Measurements from ENCODE around the gene HOGA1. TPM values are rescaled to one million over a fixed set of nuclear protein-coding genes. Genes with fewer than 3 reads are reported as not detected.
"Not testable (repeated sequence)": the region's sequence is repeated elsewhere in the genome, so short reads cannot be mapped to it uniquely, and the experiment has no call there.

Gene HOGA1
- total RNA-seq, 1 experiment from 2014 or later, result 0.15 TPM

GRCh38 chr10:97575127-97575668 is 9.0 kb upstream of the HOGA1 start:
- Mint-ChIP-seq H3K4me3 (no peak overlapping the region), H3K9me3 (no peaks in the 10 kb centered on the region), H3K4me1 (peaks cover 5% of the 10 kb centered on the region), H3K36me3 (0 out of 2 replicates have a peak, but pooled peaks cover 5% of the 10 kb centered on the region), H3K27me3 (ENCODE audit: low read depth) (no peaks in the 10 kb centered on the region), H3K27ac (no peak overlapping the region; the same call in 1 of the 2 replicates)
- POLR2A ChIA-PET, result interaction anchor here (0.7 kb wide), 1 partner anchor 37 kb away, joined by 3 read pairs; no protein-coding TSS in a partner anchor
- DNase-seq (ENCODE audit: low spot score), result no peak
- CTCF ChIA-PET, result interaction anchor here (0.6 to 2.9 kb wide), 12 partner anchors 9 to 150 kb away, joined by 3 to 9 read pairs (median 4); partner anchors contain the start of gene HOGA1
- TF ChIP-seq, protein P1, sequence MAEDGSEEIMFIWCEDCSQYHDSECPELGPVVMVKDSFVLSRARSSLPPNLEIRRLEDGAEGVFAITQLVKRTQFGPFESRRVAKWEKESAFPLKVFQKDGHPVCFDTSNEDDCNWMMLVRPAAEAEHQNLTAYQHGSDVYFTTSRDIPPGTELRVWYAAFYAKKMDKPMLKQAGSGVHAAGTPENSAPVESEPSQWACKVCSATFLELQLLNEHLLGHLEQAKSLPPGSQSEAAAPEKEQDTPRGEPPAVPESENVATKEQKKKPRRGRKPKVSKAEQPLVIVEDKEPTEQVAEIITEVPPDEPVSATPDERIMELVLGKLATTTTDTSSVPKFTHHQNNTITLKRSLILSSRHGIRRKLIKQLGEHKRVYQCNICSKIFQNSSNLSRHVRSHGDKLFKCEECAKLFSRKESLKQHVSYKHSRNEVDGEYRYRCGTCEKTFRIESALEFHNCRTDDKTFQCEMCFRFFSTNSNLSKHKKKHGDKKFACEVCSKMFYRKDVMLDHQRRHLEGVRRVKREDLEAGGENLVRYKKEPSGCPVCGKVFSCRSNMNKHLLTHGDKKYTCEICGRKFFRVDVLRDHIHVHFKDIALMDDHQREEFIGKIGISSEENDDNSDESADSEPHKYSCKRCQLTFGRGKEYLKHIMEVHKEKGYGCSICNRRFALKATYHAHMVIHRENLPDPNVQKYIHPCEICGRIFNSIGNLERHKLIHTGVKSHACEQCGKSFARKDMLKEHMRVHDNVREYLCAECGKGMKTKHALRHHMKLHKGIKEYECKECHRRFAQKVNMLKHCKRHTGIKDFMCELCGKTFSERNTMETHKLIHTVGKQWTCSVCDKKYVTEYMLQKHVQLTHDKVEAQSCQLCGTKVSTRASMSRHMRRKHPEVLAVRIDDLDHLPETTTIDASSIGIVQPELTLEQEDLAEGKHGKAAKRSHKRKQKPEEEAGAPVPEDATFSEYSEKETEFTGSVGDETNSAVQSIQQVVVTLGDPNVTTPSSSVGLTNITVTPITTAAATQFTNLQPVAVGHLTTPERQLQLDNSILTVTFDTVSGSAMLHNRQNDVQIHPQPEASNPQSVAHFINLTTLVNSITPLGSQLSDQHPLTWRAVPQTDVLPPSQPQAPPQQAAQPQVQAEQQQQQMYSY (CRISPR knock-in tag; IDR thresholded peaks at IDR 0.05), result no peak
- no peak for TF ChIP-seq SP1 (CRISPR knock-in tag; conservative IDR thresholded peaks at IDR 0.05)
- no peak for TF ChIP-seq FOXK1 (CRISPR knock-in tag; IDR thresholded peaks at IDR 0.05)
- TF ChIP-seq, protein P2, sequence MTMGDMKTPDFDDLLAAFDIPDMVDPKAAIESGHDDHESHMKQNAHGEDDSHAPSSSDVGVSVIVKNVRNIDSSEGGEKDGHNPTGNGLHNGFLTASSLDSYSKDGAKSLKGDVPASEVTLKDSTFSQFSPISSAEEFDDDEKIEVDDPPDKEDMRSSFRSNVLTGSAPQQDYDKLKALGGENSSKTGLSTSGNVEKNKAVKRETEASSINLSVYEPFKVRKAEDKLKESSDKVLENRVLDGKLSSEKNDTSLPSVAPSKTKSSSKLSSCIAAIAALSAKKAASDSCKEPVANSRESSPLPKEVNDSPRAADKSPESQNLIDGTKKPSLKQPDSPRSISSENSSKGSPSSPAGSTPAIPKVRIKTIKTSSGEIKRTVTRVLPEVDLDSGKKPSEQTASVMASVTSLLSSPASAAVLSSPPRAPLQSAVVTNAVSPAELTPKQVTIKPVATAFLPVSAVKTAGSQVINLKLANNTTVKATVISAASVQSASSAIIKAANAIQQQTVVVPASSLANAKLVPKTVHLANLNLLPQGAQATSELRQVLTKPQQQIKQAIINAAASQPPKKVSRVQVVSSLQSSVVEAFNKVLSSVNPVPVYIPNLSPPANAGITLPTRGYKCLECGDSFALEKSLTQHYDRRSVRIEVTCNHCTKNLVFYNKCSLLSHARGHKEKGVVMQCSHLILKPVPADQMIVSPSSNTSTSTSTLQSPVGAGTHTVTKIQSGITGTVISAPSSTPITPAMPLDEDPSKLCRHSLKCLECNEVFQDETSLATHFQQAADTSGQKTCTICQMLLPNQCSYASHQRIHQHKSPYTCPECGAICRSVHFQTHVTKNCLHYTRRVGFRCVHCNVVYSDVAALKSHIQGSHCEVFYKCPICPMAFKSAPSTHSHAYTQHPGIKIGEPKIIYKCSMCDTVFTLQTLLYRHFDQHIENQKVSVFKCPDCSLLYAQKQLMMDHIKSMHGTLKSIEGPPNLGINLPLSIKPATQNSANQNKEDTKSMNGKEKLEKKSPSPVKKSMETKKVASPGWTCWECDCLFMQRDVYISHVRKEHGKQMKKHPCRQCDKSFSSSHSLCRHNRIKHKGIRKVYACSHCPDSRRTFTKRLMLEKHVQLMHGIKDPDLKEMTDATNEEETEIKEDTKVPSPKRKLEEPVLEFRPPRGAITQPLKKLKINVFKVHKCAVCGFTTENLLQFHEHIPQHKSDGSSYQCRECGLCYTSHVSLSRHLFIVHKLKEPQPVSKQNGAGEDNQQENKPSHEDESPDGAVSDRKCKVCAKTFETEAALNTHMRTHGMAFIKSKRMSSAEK (CRISPR knock-in tag; IDR thresholded peaks at IDR 0.05; ENCODE audit: borderline replicate concordance), result no peak
- TF ChIP-seq, protein P3, sequence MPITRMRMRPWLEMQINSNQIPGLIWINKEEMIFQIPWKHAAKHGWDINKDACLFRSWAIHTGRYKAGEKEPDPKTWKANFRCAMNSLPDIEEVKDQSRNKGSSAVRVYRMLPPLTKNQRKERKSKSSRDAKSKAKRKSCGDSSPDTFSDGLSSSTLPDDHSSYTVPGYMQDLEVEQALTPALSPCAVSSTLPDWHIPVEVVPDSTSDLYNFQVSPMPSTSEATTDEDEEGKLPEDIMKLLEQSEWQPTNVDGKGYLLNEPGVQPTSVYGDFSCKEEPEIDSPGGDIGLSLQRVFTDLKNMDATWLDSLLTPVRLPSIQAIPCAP (CRISPR knock-in tag; IDR thresholded peaks at IDR 0.05), result no peak
- TF ChIP-seq, protein P4, sequence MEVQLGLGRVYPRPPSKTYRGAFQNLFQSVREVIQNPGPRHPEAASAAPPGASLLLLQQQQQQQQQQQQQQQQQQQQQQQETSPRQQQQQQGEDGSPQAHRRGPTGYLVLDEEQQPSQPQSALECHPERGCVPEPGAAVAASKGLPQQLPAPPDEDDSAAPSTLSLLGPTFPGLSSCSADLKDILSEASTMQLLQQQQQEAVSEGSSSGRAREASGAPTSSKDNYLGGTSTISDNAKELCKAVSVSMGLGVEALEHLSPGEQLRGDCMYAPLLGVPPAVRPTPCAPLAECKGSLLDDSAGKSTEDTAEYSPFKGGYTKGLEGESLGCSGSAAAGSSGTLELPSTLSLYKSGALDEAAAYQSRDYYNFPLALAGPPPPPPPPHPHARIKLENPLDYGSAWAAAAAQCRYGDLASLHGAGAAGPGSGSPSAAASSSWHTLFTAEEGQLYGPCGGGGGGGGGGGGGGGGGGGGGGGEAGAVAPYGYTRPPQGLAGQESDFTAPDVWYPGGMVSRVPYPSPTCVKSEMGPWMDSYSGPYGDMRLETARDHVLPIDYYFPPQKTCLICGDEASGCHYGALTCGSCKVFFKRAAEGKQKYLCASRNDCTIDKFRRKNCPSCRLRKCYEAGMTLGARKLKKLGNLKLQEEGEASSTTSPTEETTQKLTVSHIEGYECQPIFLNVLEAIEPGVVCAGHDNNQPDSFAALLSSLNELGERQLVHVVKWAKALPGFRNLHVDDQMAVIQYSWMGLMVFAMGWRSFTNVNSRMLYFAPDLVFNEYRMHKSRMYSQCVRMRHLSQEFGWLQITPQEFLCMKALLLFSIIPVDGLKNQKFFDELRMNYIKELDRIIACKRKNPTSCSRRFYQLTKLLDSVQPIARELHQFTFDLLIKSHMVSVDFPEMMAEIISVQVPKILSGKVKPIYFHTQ (CRISPR knock-in tag; IDR thresholded peaks at IDR 0.05), result no peak
- no peak for ATAC-seq

GRCh38 chr10:97576487-97576886 is 7.7 kb upstream of the HOGA1 start:
- POLR2A ChIA-PET; H3K36me3 Mint-ChIP-seq; H3K4me3 Mint-ChIP-seq; DNase-seq (ENCODE audit: low spot score); ATAC-seq; H3K9me3 Mint-ChIP-seq; H3K4me1 Mint-ChIP-seq; H3K27me3 Mint-ChIP-seq (ENCODE audit: low read depth): not testable (repeated sequence)
- TF ChIP-seq HMGA2 (CRISPR knock-in tag; IDR thresholded peaks at IDR 0.05), result peak; percentile 35; the same call in 1 of the 2 replicates
- CTCF ChIA-PET, result interaction anchor here (1.1 to 2.9 kb wide), 6 partner anchors 8 to 113 kb away, joined by 3 to 9 read pairs (median 6); partner anchors contain the start of gene HOGA1
- H3K27ac Mint-ChIP-seq, result peak overlapping the region; percentile 88; the same call in 1 of the 2 replicates

DNA sequence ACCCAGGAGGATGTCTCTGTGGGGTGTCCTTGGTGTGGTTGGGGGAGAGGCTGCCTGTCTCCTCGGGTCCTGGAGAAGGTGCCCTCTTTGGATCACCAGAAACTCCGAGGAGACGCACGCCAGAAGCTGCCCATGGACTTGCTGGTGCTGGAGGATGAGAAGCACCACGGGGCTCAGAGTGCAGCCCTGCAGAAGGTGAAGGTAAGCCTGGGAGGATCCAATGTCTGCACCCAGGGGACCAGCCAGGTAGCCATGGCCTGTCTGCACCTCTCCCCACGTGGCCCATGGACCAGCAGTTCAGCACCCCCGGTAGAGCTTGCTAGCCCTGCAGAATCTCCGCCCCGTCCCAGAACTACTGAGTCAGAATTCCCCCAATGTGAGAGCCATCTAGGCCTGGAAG is 6.5 kb upstream of the HOGA1 start:
- no peak overlapping the region for H3K4me3 Mint-ChIP-seq
- ATAC-seq (no peak), DNase-seq (ENCODE audit: low spot score) (no peak)
- no peak overlapping the region for H3K27ac Mint-ChIP-seq
- no peaks in the 10 kb centered on the region for H3K27me3 Mint-ChIP-seq (ENCODE audit: low read depth)
- peaks cover 5% of the 10 kb centered on the region for H3K4me1 Mint-ChIP-seq
- ChIA-PET POLR2A (interaction anchor here (0.6 kb wide), 1 partner anchor 11 kb away, joined by 3 read pairs; no protein-coding TSS in a partner anchor), CTCF (interaction anchor here (0.6 to 1.2 kb wide), 4 partner anchors 9 to 1318 kb away, joined by 3 to 4 read pairs (median 4); no protein-coding TSS in a partner anchor)
- H3K9me3 Mint-ChIP-seq, result no peaks in the 10 kb centered on the region
- no peaks in the 10 kb centered on the region for H3K36me3 Mint-ChIP-seq
- TF ChIP-seq NFATC4 (CRISPR knock-in tag; IDR thresholded peaks at IDR 0.05), result no peak
- TF ChIP-seq, protein P5, sequence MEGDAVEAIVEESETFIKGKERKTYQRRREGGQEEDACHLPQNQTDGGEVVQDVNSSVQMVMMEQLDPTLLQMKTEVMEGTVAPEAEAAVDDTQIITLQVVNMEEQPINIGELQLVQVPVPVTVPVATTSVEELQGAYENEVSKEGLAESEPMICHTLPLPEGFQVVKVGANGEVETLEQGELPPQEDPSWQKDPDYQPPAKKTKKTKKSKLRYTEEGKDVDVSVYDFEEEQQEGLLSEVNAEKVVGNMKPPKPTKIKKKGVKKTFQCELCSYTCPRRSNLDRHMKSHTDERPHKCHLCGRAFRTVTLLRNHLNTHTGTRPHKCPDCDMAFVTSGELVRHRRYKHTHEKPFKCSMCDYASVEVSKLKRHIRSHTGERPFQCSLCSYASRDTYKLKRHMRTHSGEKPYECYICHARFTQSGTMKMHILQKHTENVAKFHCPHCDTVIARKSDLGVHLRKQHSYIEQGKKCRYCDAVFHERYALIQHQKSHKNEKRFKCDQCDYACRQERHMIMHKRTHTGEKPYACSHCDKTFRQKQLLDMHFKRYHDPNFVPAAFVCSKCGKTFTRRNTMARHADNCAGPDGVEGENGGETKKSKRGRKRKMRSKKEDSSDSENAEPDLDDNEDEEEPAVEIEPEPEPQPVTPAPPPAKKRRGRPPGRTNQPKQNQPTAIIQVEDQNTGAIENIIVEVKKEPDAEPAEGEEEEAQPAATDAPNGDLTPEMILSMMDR (IDR thresholded peaks at IDR 0.05), result no peak
- TF ChIP-seq NR1H2 (CRISPR knock-in tag; IDR thresholded peaks at IDR 0.05), result no peak
- no peak for TF ChIP-seq ESRRA (CRISPR knock-in tag; IDR thresholded peaks at IDR 0.05; ENCODE audit: borderline replicate concordance)
- no peak for TF ChIP-seq ERG (CRISPR knock-in tag; IDR thresholded peaks at IDR 0.05)
- TF ChIP-seq HMGA2 (CRISPR knock-in tag; IDR thresholded peaks at IDR 0.05), result no peak
- TF ChIP-seq ZNF396 (CRISPR knock-in tag; IDR thresholded peaks at IDR 0.05; ENCODE audit: borderline replicate concordance), result no peak
- TF ChIP-seq, protein P6, sequence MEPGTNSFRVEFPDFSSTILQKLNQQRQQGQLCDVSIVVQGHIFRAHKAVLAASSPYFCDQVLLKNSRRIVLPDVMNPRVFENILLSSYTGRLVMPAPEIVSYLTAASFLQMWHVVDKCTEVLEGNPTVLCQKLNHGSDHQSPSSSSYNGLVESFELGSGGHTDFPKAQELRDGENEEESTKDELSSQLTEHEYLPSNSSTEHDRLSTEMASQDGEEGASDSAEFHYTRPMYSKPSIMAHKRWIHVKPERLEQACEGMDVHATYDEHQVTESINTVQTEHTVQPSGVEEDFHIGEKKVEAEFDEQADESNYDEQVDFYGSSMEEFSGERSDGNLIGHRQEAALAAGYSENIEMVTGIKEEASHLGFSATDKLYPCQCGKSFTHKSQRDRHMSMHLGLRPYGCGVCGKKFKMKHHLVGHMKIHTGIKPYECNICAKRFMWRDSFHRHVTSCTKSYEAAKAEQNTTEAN (CRISPR knock-in tag; IDR thresholded peaks at IDR 0.05), result no peak
